AG09319 (cell line): Measurements from ENCODE around the gene CYYR1.

ENCODE experiments used
- DNase-seq: peaks from one replicate; pipeline ENCODE4 v3.0.0-alpha.2; 2010; ENCODE audit warnings: low read depth; ENCODE audit errors: extremely low read depth
- TF ChIP-seq, protein P1 (sequence below): IDR thresholded peaks from 2 replicates; pipeline ENCODE4 v1.5.1; 2011; ENCODE audit warnings: low read depth, mild to moderate bottlenecking, inconsistent platforms, low read length, moderate library complexity

Gene CYYR1

DNA sequence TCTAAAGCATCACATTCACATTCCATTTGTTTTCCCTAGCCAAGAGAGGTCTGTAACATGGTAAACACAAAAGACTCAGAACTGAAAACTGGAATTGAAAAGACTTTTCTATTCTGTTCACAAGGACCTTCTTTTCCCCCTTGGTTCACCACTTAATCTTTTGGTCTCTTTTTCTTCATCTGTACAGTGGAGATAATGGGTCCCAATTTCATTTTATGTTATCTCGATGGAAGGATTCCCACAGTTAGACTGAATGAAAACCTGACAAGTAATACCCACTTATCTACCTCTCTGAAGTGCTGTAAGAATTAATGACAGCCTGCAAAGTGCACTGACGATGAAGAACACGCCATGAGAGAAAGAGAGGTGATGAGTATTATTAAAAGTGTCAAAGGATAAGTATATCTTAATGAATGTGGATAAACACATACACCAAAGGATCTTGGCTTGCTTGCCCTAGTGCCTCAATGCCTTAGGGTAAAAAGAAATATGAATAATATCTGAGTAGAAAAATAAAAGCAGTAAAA lies 71.5 kb downstream of the CYYR1 start:
- TF ChIP-seq, protein P1, sequence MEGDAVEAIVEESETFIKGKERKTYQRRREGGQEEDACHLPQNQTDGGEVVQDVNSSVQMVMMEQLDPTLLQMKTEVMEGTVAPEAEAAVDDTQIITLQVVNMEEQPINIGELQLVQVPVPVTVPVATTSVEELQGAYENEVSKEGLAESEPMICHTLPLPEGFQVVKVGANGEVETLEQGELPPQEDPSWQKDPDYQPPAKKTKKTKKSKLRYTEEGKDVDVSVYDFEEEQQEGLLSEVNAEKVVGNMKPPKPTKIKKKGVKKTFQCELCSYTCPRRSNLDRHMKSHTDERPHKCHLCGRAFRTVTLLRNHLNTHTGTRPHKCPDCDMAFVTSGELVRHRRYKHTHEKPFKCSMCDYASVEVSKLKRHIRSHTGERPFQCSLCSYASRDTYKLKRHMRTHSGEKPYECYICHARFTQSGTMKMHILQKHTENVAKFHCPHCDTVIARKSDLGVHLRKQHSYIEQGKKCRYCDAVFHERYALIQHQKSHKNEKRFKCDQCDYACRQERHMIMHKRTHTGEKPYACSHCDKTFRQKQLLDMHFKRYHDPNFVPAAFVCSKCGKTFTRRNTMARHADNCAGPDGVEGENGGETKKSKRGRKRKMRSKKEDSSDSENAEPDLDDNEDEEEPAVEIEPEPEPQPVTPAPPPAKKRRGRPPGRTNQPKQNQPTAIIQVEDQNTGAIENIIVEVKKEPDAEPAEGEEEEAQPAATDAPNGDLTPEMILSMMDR, result no peak
- DNase-seq, result no peak

DNA sequence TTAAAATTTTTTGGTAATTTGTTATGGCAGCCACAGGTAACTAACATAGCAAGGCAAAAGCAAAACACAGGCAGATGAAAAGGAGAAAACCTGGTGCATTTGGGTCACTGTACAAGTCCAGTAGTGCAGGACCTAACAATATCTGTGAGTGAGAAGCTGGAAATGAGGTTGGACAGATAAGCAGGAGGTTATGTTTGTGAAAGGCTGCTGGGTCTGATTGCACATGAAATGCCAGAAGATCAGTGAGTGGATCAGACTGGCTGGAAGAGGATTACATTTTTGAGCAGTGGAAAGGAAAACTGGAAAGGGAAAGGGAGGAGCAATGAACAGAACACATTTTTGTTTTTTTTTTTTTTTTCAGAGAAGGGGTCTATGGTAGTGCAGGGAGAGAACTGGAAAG lies 73.6 kb downstream of the CYYR1 start:
- TF ChIP-seq, protein P1, result no peak
- DNase-seq, result no peak

DNA sequence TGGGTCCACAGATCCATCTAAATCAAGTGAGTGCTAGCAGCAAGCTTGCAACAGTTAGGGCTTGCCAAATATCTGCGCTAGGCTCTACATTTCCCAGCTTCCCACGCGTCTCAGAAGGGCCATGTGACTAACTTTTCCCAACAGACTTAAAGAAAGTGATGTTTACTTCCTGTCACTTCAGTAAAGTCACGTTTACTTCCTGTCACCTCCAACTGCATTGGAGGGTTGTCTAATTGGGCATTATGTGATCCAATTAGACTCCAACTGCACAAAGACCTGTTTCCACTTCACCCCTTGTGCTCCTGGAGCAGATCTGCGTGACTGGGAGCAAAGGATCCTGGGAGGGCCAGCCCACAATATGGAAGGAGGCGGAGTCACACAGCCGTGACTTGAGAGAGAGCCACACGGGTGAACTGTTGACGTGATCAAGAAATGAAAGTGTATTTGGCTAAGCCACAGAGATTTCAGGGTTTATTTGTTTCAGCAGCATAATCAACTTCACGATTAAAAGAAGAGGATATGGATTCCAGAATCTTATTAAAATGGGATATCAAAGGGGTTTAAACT lies 77.7 kb downstream of the CYYR1 start:
- DNase-seq, result no peak
- TF ChIP-seq, protein P1, result no peak

DNA sequence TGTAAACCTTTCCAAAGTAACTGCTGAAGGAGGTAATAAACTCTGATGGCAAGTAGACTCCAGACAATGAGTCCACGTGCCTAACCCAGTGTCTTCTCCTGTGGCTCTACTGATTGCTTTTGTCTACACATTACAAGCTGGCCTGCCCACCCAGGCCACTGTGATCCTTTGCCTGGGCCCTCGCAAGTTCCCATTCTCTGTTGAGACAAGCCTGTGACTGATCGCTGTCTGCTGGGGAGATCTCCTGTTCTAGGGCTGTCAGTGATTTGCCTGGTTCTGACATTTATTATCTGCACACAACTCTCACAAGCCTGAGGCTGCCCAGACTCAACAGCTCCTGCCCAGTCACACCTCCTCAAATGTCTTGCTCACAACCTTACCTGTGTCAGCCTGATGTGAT lies 81.4 kb downstream of the CYYR1 start:
- DNase-seq, result no peak
- TF ChIP-seq, protein P1, result no peak

DNA sequence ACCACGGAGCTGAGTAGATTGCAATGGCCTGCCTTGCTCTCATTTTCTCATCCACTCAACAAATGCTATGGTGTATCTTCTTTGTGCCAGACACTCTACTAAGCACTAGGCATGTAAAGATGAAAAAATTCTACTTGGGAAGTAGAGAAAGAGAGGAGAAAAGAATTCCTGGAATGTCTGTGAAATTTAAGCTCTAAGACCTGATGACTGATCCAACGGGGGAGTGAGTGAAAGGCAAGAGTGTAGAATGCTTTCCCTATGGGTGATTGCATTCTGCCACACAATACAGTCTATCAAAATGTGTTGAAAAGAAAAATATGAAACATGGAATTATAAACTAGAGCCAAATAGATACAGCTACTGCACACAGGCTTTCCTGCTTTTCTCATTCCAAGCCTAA lies 82.3 kb downstream of the CYYR1 start:
- no peak for DNase-seq
- TF ChIP-seq, protein P1, result no peak

DNA sequence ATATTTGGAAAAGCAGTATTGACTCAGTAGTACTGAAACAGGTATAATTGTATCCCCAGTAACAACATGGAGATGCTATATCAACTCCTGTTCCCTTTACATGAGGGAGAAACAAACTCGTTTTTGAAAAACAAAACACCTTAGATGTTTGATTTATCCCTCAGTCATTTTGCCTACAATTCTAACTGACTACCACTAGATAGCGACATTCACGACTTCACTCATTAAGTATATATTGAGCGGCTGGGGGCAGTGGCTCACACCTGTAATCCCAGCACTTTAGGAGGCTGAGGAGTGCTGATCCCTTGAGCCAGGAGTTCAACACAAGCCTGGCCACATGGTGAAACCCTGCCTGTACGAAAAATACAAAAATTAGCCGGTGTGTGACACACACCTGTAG lies 83.3 kb downstream of the CYYR1 start:
- no peak for DNase-seq
- TF ChIP-seq, protein P1, result no peak

DNA sequence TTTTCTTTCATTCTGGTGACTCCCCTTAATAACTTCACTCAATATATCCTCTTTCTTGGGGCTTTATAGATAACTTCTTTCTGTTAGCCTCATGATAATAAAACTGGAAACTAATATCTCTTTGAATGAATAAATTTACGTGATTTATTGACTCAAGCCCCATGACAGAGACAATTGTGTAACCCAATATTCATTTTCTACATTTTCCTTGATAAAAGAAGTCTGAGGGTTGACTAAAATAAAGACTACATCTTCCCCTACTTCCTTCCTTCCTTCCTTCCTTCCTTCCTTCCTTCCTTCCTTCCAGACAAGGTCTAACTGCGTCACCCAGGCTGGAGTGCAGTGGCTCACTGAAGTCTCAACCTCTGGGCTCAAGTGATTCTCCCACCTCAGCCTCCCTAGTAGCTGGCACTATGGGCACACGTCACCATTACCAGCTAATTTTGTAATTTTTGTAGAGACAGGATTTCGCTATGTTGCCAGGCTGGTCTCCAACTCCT lies 85.1 kb downstream of the CYYR1 start:
- TF ChIP-seq, protein P1, result no peak
- DNase-seq, result no peak
